Muscle of back (tissue), 10 donors: ENCODE data around the gene GPR158. TPM values are rescaled to one million over a fixed set of nuclear protein-coding genes. Genes with fewer than 3 reads are reported as not detected.

Source experiments
- polyA plus RNA-seq, 10 donors: library from polyadenylated mRNA; unstranded; fragments of 120-200 nt; gene quantifications; one replicate each; pipeline ENCODE4 v1.2.1, GENCODE V29; 2013; ENCODE audit not compliant: insufficient read length in 10 of 10

The GPR158 gene
- polyA plus RNA-seq, 10 donors: 0.04 to 0.36 (median 0.12) TPM; not detected in 1

Other genes with a start within 250 kb of the GPR158 start
- gene PRTFDC1, start 222.4 kb upstream of the GPR158 start, polyA plus RNA-seq: 10 to 100 TPM; 13.6 to 26.1 (median 15.1) TPM
- gene ENKUR, start 158.8 kb upstream of the GPR158 start, polyA plus RNA-seq: under 1 TPM; 0.24 to 0.50 (median 0.33) TPM
- 1 to 10 TPM; 5.0 to 8.1 (median 6.2) TPM for gene THNSL1, start 158.4 kb upstream of the GPR158 start, polyA plus RNA-seq